ENCODE results near the gene ANGPTL8. TPM values are rescaled to one million over a fixed set of nuclear protein-coding genes. Genes with fewer than 3 reads are reported as not detected.

ANGPTL8 gene
- total RNA-seq, 2 donors from 2014 or later: not detected

GRCh38 chr19:11284515-11284914 lies 45.1 kb downstream of the ANGPTL8 start:
- Mint-ChIP-seq H3K36me3 (ENCODE audit: low read depth) (no peaks in the 10 kb centered on the region), H3K27ac (no peak overlapping the region), H3K4me1 (peaks cover 7% of the 10 kb centered on the region), H3K4me3 (no peak overlapping the region), H3K27me3 (peaks cover 15% of the 10 kb centered on the region)
- H3K9me3 ChIP-seq (ENCODE audit: control insufficient read depth, low read length, poor library complexity, severe bottlenecking): no peaks in the 10 kb centered on the region
- ATAC-seq (no peak), DNase-seq (no peak)

- Mint-ChIP-seq H3K36me3 (ENCODE audit: low read depth) (no peaks in the 10 kb centered on the region), H3K4me3 (no peak overlapping the region), H3K27me3 (peaks cover 15% of the 10 kb centered on the region), H3K4me1 (peaks cover 2% of the 10 kb centered on the region), H3K27ac (no peak overlapping the region)
- H3K9me3 ChIP-seq (ENCODE audit: control insufficient read depth, low read length, poor library complexity, severe bottlenecking): no peaks in the 10 kb centered on the region
- no peak for ATAC-seq
- DNase-seq: no peak
Observed at GRCh38 chr19:11286312-11286974, 47.0 kb downstream of the ANGPTL8 start.

- no peak overlapping the region for H3K27ac Mint-ChIP-seq
- no peak overlapping the region for H3K4me3 Mint-ChIP-seq
- H3K36me3 Mint-ChIP-seq (ENCODE audit: low read depth): no peaks in the 10 kb centered on the region
- no peaks in the 10 kb centered on the region for H3K4me1 Mint-ChIP-seq
- H3K27me3 Mint-ChIP-seq: peaks cover 10% of the 10 kb centered on the region
- DNase-seq (no peak), ATAC-seq (no peak)
- no peaks in the 10 kb centered on the region for H3K9me3 ChIP-seq (ENCODE audit: control insufficient read depth, low read length, poor library complexity, severe bottlenecking)
Observed at GRCh38 chr19:11288349-11288748, 48.9 kb downstream of the ANGPTL8 start.

- Mint-ChIP-seq H3K27me3 (peaks cover 8% of the 10 kb centered on the region), H3K4me3 (no peak overlapping the region), H3K4me1 (peaks cover 6% of the 10 kb centered on the region), H3K36me3 (ENCODE audit: low read depth) (no peaks in the 10 kb centered on the region), H3K27ac (no peak overlapping the region)
- ATAC-seq: no peak
- H3K9me3 ChIP-seq (ENCODE audit: control insufficient read depth, low read length, poor library complexity, severe bottlenecking): no peaks in the 10 kb centered on the region
- DNase-seq: no peak
Observed at GRCh38 chr19:11290256-11290655, 50.8 kb downstream of the ANGPTL8 start.

GRCh38 chr19:11291415-11291814 lies 52.0 kb downstream of the ANGPTL8 start:
- peaks cover 6% of the 10 kb centered on the region for H3K4me1 Mint-ChIP-seq
- ATAC-seq: no peak
- no peaks in the 10 kb centered on the region for H3K9me3 ChIP-seq (ENCODE audit: control insufficient read depth, low read length, poor library complexity, severe bottlenecking)
- peaks cover 13% of the 10 kb centered on the region for H3K27me3 Mint-ChIP-seq
- H3K27ac Mint-ChIP-seq: no peak overlapping the region
- H3K36me3 Mint-ChIP-seq (ENCODE audit: low read depth): no peaks in the 10 kb centered on the region
- no peak for DNase-seq
- no peak overlapping the region for H3K4me3 Mint-ChIP-seq

Other genes starting within 250 kb of the ANGPTL8 start
- gene LDLR, start 150.2 kb upstream of the ANGPTL8 start, total RNA-seq: 100 to 1,000 TPM in 1 of 2 donors, 10 to 100 TPM in 1; 98.2 to 139 TPM
- under 1 TPM; 0.62 to 0.89 TPM for gene SPC24, start 83.8 kb upstream of the ANGPTL8 start, total RNA-seq
- under 1 TPM; 0.63 to 0.72 TPM for gene KANK2, start 42.1 kb upstream of the ANGPTL8 start, total RNA-seq
- 1 to 10 TPM in 1 of 2 donors, under 1 TPM in 1; 0.62 to 6.1 TPM for gene DOCK6, start 22.9 kb downstream of the ANGPTL8 start, total RNA-seq
- gene TSPAN16, start 56.5 kb downstream of the ANGPTL8 start, total RNA-seq: not detected
- 1 to 10 TPM; 6.7 to 7.7 TPM for gene RAB3D, start 100.0 kb downstream of the ANGPTL8 start, total RNA-seq
- 10 to 100 TPM; 15.3 to 21.9 TPM for gene TMEM205, start 106.6 kb downstream of the ANGPTL8 start, total RNA-seq
- gene CCDC159, start 106.9 kb downstream of the ANGPTL8 start, total RNA-seq: 10 to 100 TPM; 55.8 to 64.1 TPM
- 1 to 10 TPM; 7.1 to 7.5 TPM for gene PLPPR2, start 115.8 kb downstream of the ANGPTL8 start, total RNA-seq
- gene SWSAP1, start 135.0 kb downstream of the ANGPTL8 start, total RNA-seq: 1 to 10 TPM; 2.6 to 2.9 TPM
- gene EPOR, start 144.7 kb downstream of the ANGPTL8 start, total RNA-seq: 1 to 10 TPM; 7.3 to 9.9 TPM
- gene RGL3, start 179.7 kb downstream of the ANGPTL8 start, total RNA-seq: not detected
- not detected for gene ODAD3, start 195.5 kb downstream of the ANGPTL8 start, total RNA-seq
- gene PRKCSH, start 196.0 kb downstream of the ANGPTL8 start, total RNA-seq: 100 to 1,000 TPM; 233 to 250 TPM
- under 1 TPM in 1 of 2 donors, not detected in 1; 0.26 TPM for gene ELAVL3, start 241.4 kb downstream of the ANGPTL8 start, total RNA-seq

All from T-helper 17 cell (primary cell).